Measurements from ENCODE around the gene MAP3K5. TPM values are rescaled to one million over a fixed set of nuclear protein-coding genes. Genes with fewer than 3 reads are reported as not detected.
"Not testable (repeated sequence)": the region's sequence is repeated elsewhere in the genome, so short reads cannot be mapped to it uniquely, and the experiment has no call there.

Gene MAP3K5
- total RNA-seq, 1 experiment from 2014 or later = 0.55 TPM

GRCh38 chr6:136795996-136796395 lies 3.7 kb upstream of the MAP3K5 start:
- DNase-seq (ENCODE audit: low read depth, low spot score) = no peak
- in situ Hi-C loops (cut with HindIII; ENCODE audit: low pct_unique_long_range_greater_than_20kb, low sequenced_read_pairs) = no loop called here

- in situ Hi-C loops (cut with HindIII; ENCODE audit: low pct_unique_long_range_greater_than_20kb, low sequenced_read_pairs) = no loop called here
- no peak for DNase-seq (ENCODE audit: low read depth, low spot score)
Observed at GRCh38 chr6:136795386-136795785, 3.1 kb upstream of the MAP3K5 start.

- in situ Hi-C loops (cut with HindIII; ENCODE audit: low pct_unique_long_range_greater_than_20kb, low sequenced_read_pairs) = no loop called here
- DNase-seq (ENCODE audit: low read depth, low spot score) = no peak
Observed at GRCh38 chr6:136793363-136793762, 1.1 kb upstream of the MAP3K5 start.

- no peak for DNase-seq (ENCODE audit: low read depth, low spot score)
- in situ Hi-C loops (cut with HindIII; ENCODE audit: low pct_unique_long_range_greater_than_20kb, low sequenced_read_pairs) = no loop called here
Observed at GRCh38 chr6:136792095-136792409, 225 bp downstream of the MAP3K5 start.

GRCh38 chr6:136791296-136792094 lies 782 bp downstream of the MAP3K5 start:
- in situ Hi-C loops (cut with HindIII; ENCODE audit: low pct_unique_long_range_greater_than_20kb, low sequenced_read_pairs) = no loop called here
- DNase-seq (ENCODE audit: low read depth, low spot score) = no peak

GRCh38 chr6:136790411-136791295 lies 1.6 kb downstream of the MAP3K5 start:
- DNase-seq (ENCODE audit: low read depth, low spot score) = no peak
- in situ Hi-C loops (cut with HindIII; ENCODE audit: low pct_unique_long_range_greater_than_20kb, low sequenced_read_pairs) = no loop called here

GRCh38 chr6:136789440-136789839 lies 2.8 kb downstream of the MAP3K5 start:
- DNase-seq (ENCODE audit: low read depth, low spot score); in situ Hi-C loops (cut with HindIII; ENCODE audit: low pct_unique_long_range_greater_than_20kb, low sequenced_read_pairs): not testable (repeated sequence)

- in situ Hi-C loops (cut with HindIII; ENCODE audit: low pct_unique_long_range_greater_than_20kb, low sequenced_read_pairs) = no loop called here
- no peak for DNase-seq (ENCODE audit: low read depth, low spot score)
Observed at GRCh38 chr6:136788069-136788902, 4.0 kb downstream of the MAP3K5 start.

- in situ Hi-C loops (cut with HindIII; ENCODE audit: low pct_unique_long_range_greater_than_20kb, low sequenced_read_pairs) = no loop called here
Observed at GRCh38 chr6:136787726-136788068, 4.6 kb downstream of the MAP3K5 start.

GRCh38 chr6:136786658-136787057 lies 5.6 kb downstream of the MAP3K5 start:
- in situ Hi-C loops (cut with HindIII; ENCODE audit: low pct_unique_long_range_greater_than_20kb, low sequenced_read_pairs) = no loop called here
- no peak for DNase-seq (ENCODE audit: low read depth, low spot score)

More at GRCh38 chr6:136787726-136788068, 4.6 kb downstream of the MAP3K5 start:
- DNase-seq (ENCODE audit: low read depth, low spot score) = no peak

- in situ Hi-C loops (cut with HindIII; ENCODE audit: low pct_unique_long_range_greater_than_20kb, low sequenced_read_pairs) = no loop called here
Observed at GRCh38 chr6:136784910-136785746, 7.1 kb downstream of the MAP3K5 start.

GRCh38 chr6:136784271-136784664 lies 8.0 kb downstream of the MAP3K5 start:
- in situ Hi-C loops (cut with HindIII; ENCODE audit: low pct_unique_long_range_greater_than_20kb, low sequenced_read_pairs) = no loop called here
- DNase-seq (ENCODE audit: low read depth, low spot score) = no peak

More at GRCh38 chr6:136784910-136785746, 7.1 kb downstream of the MAP3K5 start:
- DNase-seq (ENCODE audit: low read depth, low spot score) = no peak

- in situ Hi-C loops (cut with HindIII; ENCODE audit: low pct_unique_long_range_greater_than_20kb, low sequenced_read_pairs) = no loop called here
Observed at GRCh38 chr6:136783495-136784270, 8.6 kb downstream of the MAP3K5 start.

GRCh38 chr6:136783021-136783420 lies 9.3 kb downstream of the MAP3K5 start:
- no peak for DNase-seq (ENCODE audit: low read depth, low spot score)
- in situ Hi-C loops (cut with HindIII; ENCODE audit: low pct_unique_long_range_greater_than_20kb, low sequenced_read_pairs) = no loop called here

More at GRCh38 chr6:136783495-136784270, 8.6 kb downstream of the MAP3K5 start:
- DNase-seq (ENCODE audit: low read depth, low spot score) = no peak

- in situ Hi-C loops (cut with HindIII; ENCODE audit: low pct_unique_long_range_greater_than_20kb, low sequenced_read_pairs) = no loop called here
- DNase-seq (ENCODE audit: low read depth, low spot score) = no peak
Observed at GRCh38 chr6:136782021-136782770, 10.1 kb downstream of the MAP3K5 start.

GRCh38 chr6:136780972-136781371 lies 11.3 kb downstream of the MAP3K5 start:
- no peak for DNase-seq (ENCODE audit: low read depth, low spot score)
- in situ Hi-C loops (cut with HindIII; ENCODE audit: low pct_unique_long_range_greater_than_20kb, low sequenced_read_pairs) = no loop called here
